Stomach (tissue), 9 donors: Measurements from ENCODE around the gene NDUFS4. TPM values are rescaled to one million over a fixed set of nuclear protein-coding genes. Genes with fewer than 3 reads are reported as not detected.

Source experiments
- DNase-seq, 2 donors: peaks; one replicate each; pipeline versions ENCODE4 v3.0.0 to v3.0.0-alpha.2; 2013 to 2019
- H3K27ac ChIP-seq, 5 donors: fragments of 200-600 bp in 4 of 5; sonication (generic) in 4 of 5; one replicate each; pipeline ENCODE4 v1.5.1; 2013 to 2019; ENCODE audit warnings: mild to moderate bottlenecking in 1 of 5, moderate library complexity in 1 of 5
- H3K27me3 ChIP-seq, 3 donors: fragments of 200-600 bp; sonication (generic); one replicate each; pipeline ENCODE4 v1.5.1; 2017 to 2019; ENCODE audit warnings: mixed run types in 1 of 3
- H3K36me3 ChIP-seq, 4 donors: fragments of 200-600 bp; sonication (generic); 1 replicate in 3 of 4; 2 replicates in 1 of 4; pipeline ENCODE4 v1.5.1; 2016 to 2019
- H3K4me1 ChIP-seq, 4 donors: fragments of 200-600 bp; sonication (generic); one replicate each; pipeline ENCODE4 v1.5.1; 2016 to 2019
- H3K4me3 ChIP-seq, 4 donors: fragments of 200-600 bp; sonication (generic) in 3 of 4; one replicate each; pipeline ENCODE4 v1.5.1; 2016 to 2019; ENCODE audit warnings: mild to moderate bottlenecking in 1 of 4
- H3K9me3 ChIP-seq, 4 donors: fragments of 200-600 bp; sonication (generic); one replicate each; pipeline ENCODE4 v1.5.1; 2016 to 2019
- EP300 ChIP-seq: sonication (generic); formaldehyde crosslinking; IDR thresholded peaks from one replicate; pipeline ENCODE4 v1.6.1; 2017; ENCODE audit warnings: antibody characterized with exemption
- POLR2A ChIP-seq, 4 donors: fragments of 450-650 bp; IDR thresholded peaks; one replicate each; pipeline ENCODE4 v1.6.1; 2016; ENCODE audit warnings: antibody characterized with exemption in 4 of 4, control low read depth in 2 of 4, mild to moderate bottlenecking in 1 of 4, moderate library complexity in 1 of 4
- POLR2AphosphoS5 ChIP-seq, 3 donors: sonication (generic); formaldehyde crosslinking; IDR thresholded peaks; one replicate each; pipeline ENCODE4 v1.6.1; 2016; ENCODE audit warnings: antibody characterized with exemption in 3 of 3
- WGBS, 5 donors: extraction: QIAGEN DNeasy Blood & Tissue Kit in 3 of 5; methylation state at CpG; one replicate each; pipeline versions ENCODE4 v1.1.5 to v1.1.7; 2013 to 2018; 5-methylcytosine and 5-hydroxymethylcytosine counted together
- intact Hi-C: fragments of 100-400 bp; cut with DNase I; formaldehyde crosslinking; loops from one replicate; pipeline ENCODE4 v1.15.1; 2023; ENCODE audit warnings: low total_unique reads
- polyA plus RNA-seq, 3 donors: library from polyadenylated mRNA; stranded (reverse); fragments of 200-250 nt; gene quantifications; one replicate each; pipeline ENCODE4 v1.2.3, GENCODE V29; 2013
- total RNA-seq, 5 donors: library from RNA; depleted of rRNA; stranded (reverse); fragments of >200 nt; gene quantifications; one replicate each; pipeline versions ENCODE4 v1.1.0 to v1.2.3, GENCODE V29; 2014 to 2016
- TF ChIP-seq, protein P1 (sequence below), 7 experiments: fragments of 450-650 bp in 4 of 7; fragments of 200-600 bp in 3 of 7; sonication (generic) in 3 of 7; IDR thresholded peaks; one replicate each; pipeline ENCODE4 v1.5.1; 2016 to 2019; ENCODE audit warnings: antibody characterized with exemption in 7 of 7, control low read depth in 2 of 7, mild to moderate bottlenecking in 1 of 7
- donor health status: healthy with polysubstance abuse.
- donor health status: Bipolar disorder and iron deficiency.
- donor health status: healthy.

Gene NDUFS4
- total and polyA plus RNA-seq, 8 donors, result 8.7 to 103 (median 85.2) TPM

DNA sequence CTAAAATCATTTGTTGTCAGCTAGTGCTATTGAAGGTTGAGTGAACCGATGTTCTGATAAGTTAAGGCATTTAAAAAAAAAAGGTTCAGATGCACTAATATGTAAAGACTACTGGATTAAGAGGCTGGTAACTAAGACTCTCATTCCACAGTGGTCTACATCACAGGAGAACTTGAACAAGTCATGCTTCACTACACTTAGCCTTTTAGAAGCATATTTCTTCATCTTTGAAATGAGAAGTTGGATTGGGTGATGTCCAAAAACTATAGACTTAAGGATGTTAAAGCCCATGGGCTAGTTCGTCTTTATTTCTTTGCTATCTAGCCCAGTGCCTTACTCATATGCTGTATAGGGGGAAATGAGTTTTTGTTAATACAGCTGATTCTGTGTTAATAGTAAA is 107.2 kb downstream of the NDUFS4 start:
- H3K4me3 ChIP-seq, result no peak overlapping the region
- peaks cover 0 to 25% (median 21%) of the 10 kb centered on the region in 4 donors for H3K36me3 ChIP-seq
- no peaks in the 10 kb centered on the region for H3K27me3 ChIP-seq
- no peak for DNase-seq
- H3K4me1 ChIP-seq, result peaks cover 0 to 3% (median 0%) of the 10 kb centered on the region in 4 donors
- no peak overlapping the region for H3K27ac ChIP-seq
- intact Hi-C loops, result no loop called here
- no peak for TF ChIP-seq POLR2AphosphoS5 (IDR thresholded peaks at IDR 0.05)
- TF ChIP-seq, protein P1, sequence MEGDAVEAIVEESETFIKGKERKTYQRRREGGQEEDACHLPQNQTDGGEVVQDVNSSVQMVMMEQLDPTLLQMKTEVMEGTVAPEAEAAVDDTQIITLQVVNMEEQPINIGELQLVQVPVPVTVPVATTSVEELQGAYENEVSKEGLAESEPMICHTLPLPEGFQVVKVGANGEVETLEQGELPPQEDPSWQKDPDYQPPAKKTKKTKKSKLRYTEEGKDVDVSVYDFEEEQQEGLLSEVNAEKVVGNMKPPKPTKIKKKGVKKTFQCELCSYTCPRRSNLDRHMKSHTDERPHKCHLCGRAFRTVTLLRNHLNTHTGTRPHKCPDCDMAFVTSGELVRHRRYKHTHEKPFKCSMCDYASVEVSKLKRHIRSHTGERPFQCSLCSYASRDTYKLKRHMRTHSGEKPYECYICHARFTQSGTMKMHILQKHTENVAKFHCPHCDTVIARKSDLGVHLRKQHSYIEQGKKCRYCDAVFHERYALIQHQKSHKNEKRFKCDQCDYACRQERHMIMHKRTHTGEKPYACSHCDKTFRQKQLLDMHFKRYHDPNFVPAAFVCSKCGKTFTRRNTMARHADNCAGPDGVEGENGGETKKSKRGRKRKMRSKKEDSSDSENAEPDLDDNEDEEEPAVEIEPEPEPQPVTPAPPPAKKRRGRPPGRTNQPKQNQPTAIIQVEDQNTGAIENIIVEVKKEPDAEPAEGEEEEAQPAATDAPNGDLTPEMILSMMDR (IDR thresholded peaks at IDR 0.05), result no peak
- TF ChIP-seq EP300, result no peak
- TF ChIP-seq POLR2A (IDR thresholded peaks at IDR 0.05), result no peak
- WGBS, 5 donors, result 63 to 83% (median 75%) methylated on average over 2 of the region's 2 CpGs
- peaks cover 0 to 12% (median 5%) of the 10 kb centered on the region in 4 donors for H3K9me3 ChIP-seq

DNA sequence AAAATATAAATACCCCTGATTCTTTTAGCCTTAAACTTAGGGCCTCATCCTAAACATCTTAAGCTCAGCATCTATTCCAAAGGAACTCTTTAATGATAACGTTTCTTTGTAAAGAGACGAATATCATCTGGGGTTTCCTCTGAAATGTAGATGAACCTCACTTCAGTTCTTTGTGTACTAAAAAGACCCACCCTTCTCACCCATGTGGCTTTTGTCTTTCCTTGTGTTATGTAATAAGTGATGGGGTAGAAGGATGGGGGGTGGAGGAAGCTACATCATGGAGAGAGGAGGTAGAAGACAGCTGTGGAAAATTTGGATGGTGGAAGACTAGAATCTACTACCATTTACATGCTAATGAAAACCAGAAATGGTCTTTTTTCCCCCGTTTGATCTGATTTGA is 111.0 kb downstream of the NDUFS4 start:
- 82 to 87% (median 82%) methylated on average over 3 of the region's 3 CpGs for WGBS, 5 donors
- no peaks in the 10 kb centered on the region for H3K9me3 ChIP-seq
- intact Hi-C loops, result no loop called here
- no peak for DNase-seq
- no peaks in the 10 kb centered on the region for H3K27me3 ChIP-seq
- peaks cover 0 to 9% (median 7%) of the 10 kb centered on the region in 4 donors for H3K36me3 ChIP-seq
- H3K27ac ChIP-seq, result no peak overlapping the region
- TF ChIP-seq POLR2A (IDR thresholded peaks at IDR 0.05) (no peak), POLR2AphosphoS5 (IDR thresholded peaks at IDR 0.05) (no peak), EP300 (no peak)
- TF ChIP-seq, protein P1 (IDR thresholded peaks at IDR 0.05), result no peak
- peaks cover 0 to 3% (median 0%) of the 10 kb centered on the region in 4 donors for H3K4me1 ChIP-seq
- H3K4me3 ChIP-seq, result no peak overlapping the region

- 81 to 98% (median 93%) methylated on average over 1 of the region's 1 CpG for WGBS, 5 donors
- no peaks in the 10 kb centered on the region for H3K9me3 ChIP-seq
- no peak for TF ChIP-seq POLR2AphosphoS5 (IDR thresholded peaks at IDR 0.05)
- no peaks in the 10 kb centered on the region for H3K27me3 ChIP-seq
- DNase-seq, result no peak
- no peak overlapping the region for H3K27ac ChIP-seq
- H3K36me3 ChIP-seq, result peaks cover 0 to 4% (median 1%) of the 10 kb centered on the region in 4 donors
- no peaks in the 10 kb centered on the region for H3K4me1 ChIP-seq
- no peak overlapping the region for H3K4me3 ChIP-seq
- intact Hi-C loops, result no loop called here
Measured at GRCh38 chr5:53674121-53674520, 113.7 kb downstream of the NDUFS4 start.

DNA sequence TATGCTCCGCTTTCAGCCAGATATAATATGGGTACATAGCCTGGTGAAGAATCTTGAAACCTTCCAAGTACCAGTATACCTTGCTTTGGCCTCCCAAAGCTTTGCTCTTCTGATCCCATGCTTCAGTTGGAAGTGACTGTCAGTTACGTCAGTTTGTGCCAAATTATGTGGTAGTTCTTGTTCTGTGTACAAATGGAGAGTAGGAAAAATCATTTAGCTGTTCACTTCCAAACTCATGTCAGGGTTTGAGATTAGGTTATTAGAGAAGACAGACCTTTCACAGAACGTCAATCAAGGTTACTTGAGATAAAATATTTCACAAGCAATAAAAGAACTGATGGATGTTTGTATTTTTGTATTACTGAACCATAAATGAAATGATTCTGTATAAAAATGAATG is 117.2 kb downstream of the NDUFS4 start:
- H3K36me3 ChIP-seq, result peaks cover 0 to 6% (median under 1%) of the 10 kb centered on the region in 4 donors
- no peaks in the 10 kb centered on the region for H3K9me3 ChIP-seq
- 79 to 95% (median 87%) methylated on average over 3 of the region's 3 CpGs for whole genome bisulfite sequencing, 5 donors
- no peak overlapping the region for H3K4me3 ChIP-seq
- no peaks in the 10 kb centered on the region for H3K4me1 ChIP-seq
- TF ChIP-seq EP300 (no peak), POLR2A (IDR thresholded peaks at IDR 0.05) (no peak), POLR2AphosphoS5 (IDR thresholded peaks at IDR 0.05) (no peak)
- TF ChIP-seq, protein P1 (IDR thresholded peaks at IDR 0.05), result no peak
- intact Hi-C loops, result no loop called here
- DNase-seq, result no peak
- H3K27ac ChIP-seq, result no peak overlapping the region
- no peaks in the 10 kb centered on the region for H3K27me3 ChIP-seq

- WGBS, 5 donors, result 82 to 89% (median 85%) methylated on average over 3 of the region's 3 CpGs
- Histone ChIP-seq H3K9me3 (no peaks in the 10 kb centered on the region), H3K36me3 (peaks cover 5 to 18% (median 13%) of the 10 kb centered on the region in 4 donors), H3K27me3 (no peaks in the 10 kb centered on the region), H3K4me3 (no peak overlapping the region), H3K27ac (no peak overlapping the region), H3K4me1 (no peaks in the 10 kb centered on the region)
- TF ChIP-seq POLR2AphosphoS5 (IDR thresholded peaks at IDR 0.05), result no peak
- TF ChIP-seq, protein P1 (IDR thresholded peaks at IDR 0.05), result no peak
- no peak for TF ChIP-seq EP300
- no peak for TF ChIP-seq POLR2A (IDR thresholded peaks at IDR 0.05)
- intact Hi-C loops, result no loop called here
- no peak for DNase-seq
Measured at GRCh38 chr5:53678981-53679660, 118.7 kb downstream of the NDUFS4 start.
